Left renal cortex interstitium (tissue), 4 donors: ENCODE data around the gene EP400. TPM values are rescaled to one million over a fixed set of nuclear protein-coding genes. Genes with fewer than 3 reads are reported as not detected.
"Not testable (repeated sequence)": the region's sequence is repeated elsewhere in the genome, so short reads cannot be mapped to it uniquely, and the experiment has no call there.

Source experiments
- DNase-seq, 4 donors: peaks; one replicate each; pipeline ENCODE4 v3.0.0-alpha.2; 2013; ENCODE audit warnings: low read depth in 4 of 4, low spot score in 2 of 4, missing footprints in 1 of 4
- polyA plus RNA-seq, 4 donors: library from polyadenylated mRNA; unstranded; fragments of 120-200 nt; gene quantifications; one replicate each; pipeline ENCODE4 v1.2.1, GENCODE V29; 2013; ENCODE audit not compliant: insufficient read length in 4 of 4

The EP400 gene
- polyA plus RNA-seq, 4 donors = 26.9 to 48.3 (median 37.4) TPM

- no peak for DNase-seq
Measured at GRCh38 chr12:132079200-132079599, 129.5 kb downstream of the EP400 start.

DNA sequence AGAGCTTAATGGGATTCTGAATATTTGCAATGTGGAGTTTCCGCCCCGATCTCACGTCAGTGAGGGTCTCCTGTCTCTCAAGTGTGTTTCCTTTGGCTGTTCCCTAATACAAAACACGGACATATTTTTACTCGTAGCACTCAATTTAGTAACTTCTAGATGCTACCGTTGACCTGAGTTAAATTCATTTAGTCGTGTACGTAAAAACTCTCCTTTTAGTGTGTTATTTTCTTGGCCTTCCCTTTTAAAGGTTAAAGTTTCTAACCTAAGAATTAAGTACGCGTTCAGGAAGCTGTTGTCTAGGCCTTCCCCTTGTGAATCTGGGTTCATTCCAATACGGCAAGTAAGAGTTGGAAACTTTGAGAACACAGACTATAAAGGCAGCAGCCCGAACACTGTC is 130.0 kb downstream of the EP400 start:
- DNase-seq = no peak

GRCh38 chr12:132080515-132080914 is 130.8 kb downstream of the EP400 start:
- DNase-seq = not testable (repeated sequence)

GRCh38 chr12:132081423-132081822 is 131.7 kb downstream of the EP400 start:
- no peak for DNase-seq

DNA sequence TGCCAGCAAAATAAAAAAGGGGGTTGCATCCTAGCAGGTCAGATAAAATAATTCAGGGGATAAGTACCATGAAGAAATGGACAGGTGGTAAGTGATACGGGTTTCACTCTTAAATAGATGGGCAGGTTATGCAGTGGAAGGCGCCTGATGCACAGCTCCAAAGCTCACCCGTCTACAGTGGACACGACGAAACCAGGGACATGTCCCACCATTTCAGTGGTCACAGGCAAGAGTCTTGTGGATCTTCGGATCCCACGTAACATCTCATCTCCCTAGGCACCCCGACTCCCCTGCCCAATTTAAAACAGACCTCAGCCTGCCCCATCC is 133.8 kb downstream of the EP400 start:
- no peak for DNase-seq

DNA sequence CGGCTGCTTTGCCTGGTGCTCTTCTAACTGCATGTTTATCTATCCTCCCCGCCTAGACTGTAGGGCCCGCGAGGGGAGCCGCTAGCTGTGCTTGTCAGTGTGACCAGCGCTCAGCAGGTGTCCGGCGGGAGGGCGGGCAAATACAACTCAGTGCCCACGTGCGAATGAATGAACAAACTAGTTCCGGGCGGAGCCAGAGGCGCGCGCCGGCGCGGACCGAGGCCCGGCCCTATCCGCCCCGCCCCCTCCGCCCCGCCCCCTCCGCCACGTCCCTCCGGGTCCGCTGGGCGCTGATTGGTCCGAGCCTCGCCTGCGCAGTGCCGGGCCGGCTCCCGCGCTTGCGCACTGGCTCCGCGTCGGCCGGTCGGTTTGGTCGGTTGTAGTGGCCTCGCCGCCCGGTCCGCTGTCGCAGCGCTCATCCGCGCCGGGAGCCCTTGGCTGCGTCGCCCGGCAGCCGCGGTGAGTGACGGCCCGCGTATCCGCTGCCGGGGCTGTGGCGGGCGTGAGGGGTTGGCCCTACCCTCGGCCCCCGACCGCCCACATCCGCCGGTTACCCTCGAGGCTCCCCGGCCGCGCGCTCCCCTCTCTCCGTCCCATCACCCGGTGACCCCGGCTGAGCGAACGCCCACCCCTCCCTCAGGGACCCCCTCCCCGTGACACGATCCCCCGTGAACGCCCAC is 134.3 kb downstream of the EP400 start:
- DNase-seq = peak; percentile 19 to 80 (median 69)

GRCh38 chr12:132084621-132085290 is 135.0 kb downstream of the EP400 start:
- no peak for DNase-seq

DNA sequence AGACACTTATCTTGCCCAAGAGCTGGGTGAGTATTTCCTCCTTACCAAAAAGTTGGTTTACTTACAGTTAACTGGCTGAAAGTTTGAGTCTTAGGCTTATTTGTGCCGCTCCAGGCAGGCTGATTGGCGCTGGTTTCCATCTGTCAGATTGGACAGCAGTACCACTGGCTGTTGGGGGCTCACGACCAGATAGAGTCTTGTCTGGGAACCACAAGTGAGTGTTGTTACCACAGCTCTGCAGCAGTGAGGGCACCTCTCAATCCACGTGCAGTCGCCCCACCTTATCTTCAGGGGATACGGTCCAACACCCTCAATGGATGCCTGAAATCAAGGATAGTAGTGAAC is 135.5 kb downstream of the EP400 start:
- no peak for DNase-seq

- no peak for DNase-seq
Measured at GRCh38 chr12:132089407-132089910, 139.7 kb downstream of the EP400 start.

DNA sequence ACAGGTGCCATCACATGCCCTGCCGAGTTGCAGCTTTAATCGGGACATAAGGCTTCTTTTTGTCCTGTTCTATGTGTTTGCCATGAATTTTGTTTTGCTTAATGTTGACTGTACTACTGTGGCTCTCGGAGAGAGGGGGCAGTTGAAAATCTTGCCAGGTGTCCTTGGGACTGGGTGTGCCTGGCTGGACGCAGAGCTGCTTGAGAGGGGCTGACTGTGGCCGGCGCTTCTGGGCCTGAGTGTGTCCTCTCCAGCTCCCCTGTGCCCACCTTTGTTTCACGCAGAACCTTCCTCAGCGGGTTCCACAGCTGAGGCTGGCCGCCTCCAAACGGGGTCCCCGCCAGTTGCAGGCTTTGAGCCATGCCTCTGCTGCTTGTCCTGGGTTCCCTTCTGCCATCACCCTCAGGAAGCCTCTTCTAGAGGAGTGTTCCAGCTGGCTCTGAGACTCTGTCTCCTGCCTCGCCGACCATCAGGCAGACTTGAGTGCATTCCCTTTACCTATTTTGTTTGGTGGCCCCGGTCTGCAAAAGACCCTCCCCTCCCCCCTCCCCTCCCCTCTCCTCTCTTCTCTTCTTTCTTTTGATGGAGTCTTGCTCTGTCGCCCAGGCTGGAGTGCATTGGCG is 144.6 kb downstream of the EP400 start:
- DNase-seq = no peak

DNA sequence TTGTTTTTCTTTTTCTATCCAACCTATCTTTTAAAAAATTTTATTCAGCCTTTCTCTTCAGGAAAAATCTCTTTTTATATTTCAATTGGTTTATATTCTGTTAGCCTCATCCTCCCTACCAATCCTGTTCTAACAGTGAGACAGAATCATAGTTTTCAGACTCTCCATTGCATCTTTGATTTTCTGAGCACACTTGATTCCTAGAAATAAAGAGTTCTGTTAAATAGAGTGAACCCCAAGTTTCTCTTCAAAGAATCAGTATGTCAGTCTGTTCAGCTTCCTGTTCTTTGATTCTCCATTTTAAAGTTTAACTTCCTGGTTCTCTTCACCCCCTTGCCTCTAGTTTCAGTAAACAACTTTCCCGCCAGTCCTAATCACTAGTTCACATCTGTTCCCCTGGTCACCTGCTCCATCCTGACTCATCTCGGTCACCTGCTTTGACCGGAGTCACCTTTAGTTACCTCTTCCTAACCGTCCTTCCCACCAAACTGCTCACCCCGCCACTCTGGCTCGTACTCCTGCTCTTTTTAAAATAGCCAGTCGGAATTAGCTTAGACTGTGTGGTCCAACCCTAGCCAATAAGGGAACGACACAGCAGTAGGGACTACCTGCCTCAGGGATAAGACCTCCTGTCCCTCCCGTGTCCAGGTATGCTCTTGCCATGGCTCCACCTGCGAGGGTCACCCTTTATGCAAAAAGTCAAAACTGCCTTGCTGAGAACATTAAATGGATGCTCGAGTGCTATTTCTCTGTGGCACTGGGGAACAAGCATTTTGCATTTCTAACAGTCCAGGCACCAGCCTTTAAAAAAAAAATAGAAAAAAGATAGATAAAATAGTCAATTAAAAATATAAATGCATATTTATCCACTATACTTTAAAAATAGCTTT is 146.0 kb downstream of the EP400 start:
- no peak for DNase-seq

DNA sequence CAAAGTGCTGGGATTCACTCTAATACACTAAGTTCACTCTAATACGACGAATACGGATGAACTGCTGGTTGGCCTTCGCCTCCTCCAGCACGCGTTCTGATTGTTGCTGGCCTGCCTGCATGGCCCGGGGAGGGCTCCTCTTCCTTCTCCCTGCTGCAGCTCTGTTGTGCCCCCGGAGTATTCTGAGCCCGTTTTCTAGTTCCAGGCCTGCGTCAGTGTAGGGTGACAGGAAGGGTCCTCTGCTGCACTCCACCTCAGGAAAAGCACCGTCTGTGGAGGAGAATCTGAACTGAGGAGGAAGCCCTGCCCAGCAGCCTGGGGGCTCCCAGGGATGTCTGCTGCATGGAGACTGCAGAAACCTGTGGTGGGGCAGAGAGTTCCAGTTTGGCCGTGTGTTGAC is 150.0 kb downstream of the EP400 start:
- no peak for DNase-seq

- DNase-seq = no peak
Measured at GRCh38 chr12:132100306-132101065, 150.7 kb downstream of the EP400 start.

GRCh38 chr12:132102297-132102696 is 152.6 kb downstream of the EP400 start:
- no peak for DNase-seq

DNA sequence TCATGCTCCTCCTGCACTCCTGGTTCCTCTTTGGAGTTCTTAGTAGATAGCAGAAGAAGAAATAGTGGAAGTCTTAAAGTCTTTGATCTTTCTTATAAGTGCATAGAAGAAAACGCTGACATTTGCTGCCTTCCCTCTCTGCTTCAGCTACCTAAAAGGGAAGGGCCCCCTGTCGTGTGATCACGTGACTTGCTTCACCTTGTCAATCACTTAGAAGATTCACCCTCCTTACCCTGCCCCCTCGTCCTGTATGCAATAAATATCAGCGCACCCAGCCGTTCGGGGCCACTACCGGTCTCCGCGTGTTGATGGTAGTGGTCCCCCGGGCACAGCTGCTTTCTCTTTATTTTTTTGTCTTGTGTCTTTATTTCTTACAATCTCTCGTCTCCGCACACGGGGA is 153.3 kb downstream of the EP400 start:
- DNase-seq = not testable (repeated sequence)

GRCh38 chr12:132103542-132104308 is 154.0 kb downstream of the EP400 start:
- DNase-seq = no peak

- DNase-seq = no peak
Measured at GRCh38 chr12:132105467-132105866, 155.7 kb downstream of the EP400 start.

- DNase-seq = no peak
Measured at GRCh38 chr12:132106921-132107320, 157.2 kb downstream of the EP400 start.

GRCh38 chr12:132108211-132108832 is 158.6 kb downstream of the EP400 start:
- no peak for DNase-seq
